ENCODE data around the gene BDKRB2.

Gene BDKRB2

GRCh38 chr14:96177766-96178375 is 26.8 kb upstream of the BDKRB2 start:
- no peak overlapping the region for H3K27ac ChIP-seq
- TF ChIP-seq ZFX (IDR thresholded peaks at IDR 0.05; ENCODE audit: borderline replicate concordance) = no peak
- TF ChIP-seq, protein P1, sequence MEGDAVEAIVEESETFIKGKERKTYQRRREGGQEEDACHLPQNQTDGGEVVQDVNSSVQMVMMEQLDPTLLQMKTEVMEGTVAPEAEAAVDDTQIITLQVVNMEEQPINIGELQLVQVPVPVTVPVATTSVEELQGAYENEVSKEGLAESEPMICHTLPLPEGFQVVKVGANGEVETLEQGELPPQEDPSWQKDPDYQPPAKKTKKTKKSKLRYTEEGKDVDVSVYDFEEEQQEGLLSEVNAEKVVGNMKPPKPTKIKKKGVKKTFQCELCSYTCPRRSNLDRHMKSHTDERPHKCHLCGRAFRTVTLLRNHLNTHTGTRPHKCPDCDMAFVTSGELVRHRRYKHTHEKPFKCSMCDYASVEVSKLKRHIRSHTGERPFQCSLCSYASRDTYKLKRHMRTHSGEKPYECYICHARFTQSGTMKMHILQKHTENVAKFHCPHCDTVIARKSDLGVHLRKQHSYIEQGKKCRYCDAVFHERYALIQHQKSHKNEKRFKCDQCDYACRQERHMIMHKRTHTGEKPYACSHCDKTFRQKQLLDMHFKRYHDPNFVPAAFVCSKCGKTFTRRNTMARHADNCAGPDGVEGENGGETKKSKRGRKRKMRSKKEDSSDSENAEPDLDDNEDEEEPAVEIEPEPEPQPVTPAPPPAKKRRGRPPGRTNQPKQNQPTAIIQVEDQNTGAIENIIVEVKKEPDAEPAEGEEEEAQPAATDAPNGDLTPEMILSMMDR (IDR thresholded peaks at IDR 0.05) = no peak

GRCh38 chr14:96178461-96179321 is 25.9 kb upstream of the BDKRB2 start:
- no peak for TF ChIP-seq ZFX (IDR thresholded peaks at IDR 0.05; ENCODE audit: borderline replicate concordance)
- TF ChIP-seq, protein P1 (IDR thresholded peaks at IDR 0.05) = no peak
- H3K27ac ChIP-seq = no peak overlapping the region

GRCh38 chr14:96180043-96180874 is 24.4 kb upstream of the BDKRB2 start:
- TF ChIP-seq ZFX (IDR thresholded peaks at IDR 0.05; ENCODE audit: borderline replicate concordance) = no peak
- TF ChIP-seq, protein P1 (IDR thresholded peaks at IDR 0.05) = no peak
- no peak overlapping the region for H3K27ac ChIP-seq

- TF ChIP-seq, protein P1 (IDR thresholded peaks at IDR 0.05) = no peak
- TF ChIP-seq ZFX (IDR thresholded peaks at IDR 0.05; ENCODE audit: borderline replicate concordance) = no peak
- no peak overlapping the region for H3K27ac ChIP-seq
Observed at GRCh38 chr14:96181186-96182056, 23.2 kb upstream of the BDKRB2 start.

GRCh38 chr14:96182546-96182945 is 22.1 kb upstream of the BDKRB2 start:
- TF ChIP-seq, protein P1 (IDR thresholded peaks at IDR 0.05) = no peak
- TF ChIP-seq ZFX (IDR thresholded peaks at IDR 0.05; ENCODE audit: borderline replicate concordance) = no peak
- H3K27ac ChIP-seq = no peak overlapping the region

DNA sequence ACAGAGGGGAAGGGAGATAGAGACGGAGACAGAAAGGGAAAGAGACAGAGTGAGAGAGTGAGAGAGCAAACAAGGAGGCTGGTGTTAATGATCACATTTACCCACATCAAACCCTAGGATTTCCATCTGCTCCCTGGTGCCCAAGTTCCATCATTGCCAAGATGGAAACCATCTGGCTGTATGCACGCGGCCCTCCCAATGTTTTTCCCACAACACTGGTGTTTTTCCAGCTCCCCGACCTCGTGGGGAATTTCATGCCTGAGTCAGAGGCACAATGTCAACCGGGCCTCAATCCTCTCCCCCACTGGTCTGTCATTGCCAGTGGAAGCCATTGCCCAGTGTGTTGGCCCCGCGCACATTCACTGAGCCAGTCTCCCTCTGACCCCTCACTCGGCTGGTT is 19.9 kb upstream of the BDKRB2 start:
- no peak for TF ChIP-seq ZFX (IDR thresholded peaks at IDR 0.05; ENCODE audit: borderline replicate concordance)
- TF ChIP-seq, protein P1 (IDR thresholded peaks at IDR 0.05) = no peak
- no peak overlapping the region for H3K27ac ChIP-seq
